SK-N-SH treated with all-trans-retinoic acid at 6 μM for 48 hours (cell line): ENCODE data around the gene WDR37.

Experiments used
- ATAC-seq: fragments of 200-7000 bp; cut with Tn5 transposase; 3 replicates; pipeline ENCODE4 v1.9.1; 2020; ENCODE audit warnings: mild to moderate bottlenecking, moderate library complexity
- BACH2 ChIP-seq: fragments of 250-450 bp; sonication (Bioruptor Pico); IDR thresholded peaks from 2 replicates; pipeline ENCODE4 v1.9.0; 2021; ENCODE audit warnings: mild to moderate bottlenecking, borderline replicate concordance
- CSDC2 ChIP-seq: fragments of 250-450 bp; sonication (Bioruptor Pico); IDR thresholded peaks from 2 replicates; pipeline ENCODE4 v1.5.0; 2020; ENCODE audit warnings: mild to moderate bottlenecking, moderate library complexity
- ESRRG ChIP-seq: fragments of 250-450 bp; sonication (Bioruptor Pico); IDR thresholded peaks from 2 replicates; pipeline ENCODE4 v1.6.1; 2021; ENCODE audit warnings: mild to moderate bottlenecking
- GLIS3 ChIP-seq: fragments of 250-450 bp; sonication (Bioruptor Pico); IDR thresholded peaks from 2 replicates; pipeline ENCODE4 v1.5.0; 2020; ENCODE audit warnings: mild to moderate bottlenecking, moderate library complexity
- OSR1 ChIP-seq: fragments of 250-450 bp; sonication (Bioruptor Pico); IDR thresholded peaks from 2 replicates; pipeline ENCODE4 v1.8.0; 2022; ENCODE audit warnings: moderate library complexity, mild to moderate bottlenecking, inconsistent platforms
- PATZ1 ChIP-seq: fragments of 250-450 bp; sonication (Bioruptor Pico); IDR thresholded peaks from 2 replicates; pipeline ENCODE4 v1.8.0; 2020; ENCODE audit warnings: mild to moderate bottlenecking, moderate library complexity, borderline replicate concordance
- POU6F1 ChIP-seq: fragments of 250-450 bp; sonication (Bioruptor Pico); IDR thresholded peaks from 2 replicates; pipeline ENCODE4 v1.8.0; 2021; ENCODE audit warnings: low read depth, mild to moderate bottlenecking, moderate library complexity, borderline replicate concordance
- PPARA ChIP-seq: fragments of 250-450 bp; sonication (Bioruptor Pico); IDR thresholded peaks from 2 replicates; pipeline ENCODE4 v1.5.0; 2020; ENCODE audit warnings: mild to moderate bottlenecking, borderline replicate concordance
- RARB ChIP-seq: fragments of 250-450 bp; sonication (Bioruptor Pico); IDR thresholded peaks from 2 replicates; pipeline ENCODE4 v1.8.0; 2021; ENCODE audit warnings: mild to moderate bottlenecking, moderate library complexity
- TCF4 ChIP-seq: fragments of 250-450 bp; sonication (Bioruptor Pico); IDR thresholded peaks from 2 replicates; pipeline ENCODE4 v1.8.0; 2021; ENCODE audit warnings: mild to moderate bottlenecking, moderate library complexity, borderline replicate concordance
- TOX ChIP-seq: fragments of 250-450 bp; sonication (Bioruptor Pico); IDR thresholded peaks from 2 replicates; pipeline ENCODE4 v1.8.0; 2021; ENCODE audit warnings: mild to moderate bottlenecking, moderate library complexity, borderline replicate concordance
- TSHZ2 ChIP-seq: fragments of 250-450 bp; sonication (Bioruptor Pico); IDR thresholded peaks from 2 replicates; pipeline ENCODE4 v1.5.0; 2020; ENCODE audit warnings: mild to moderate bottlenecking, moderate library complexity
- ZFP3 ChIP-seq: fragments of 250-450 bp; sonication (Bioruptor Pico); IDR thresholded peaks from 2 replicates; pipeline ENCODE4 v1.5.0; 2020; ENCODE audit warnings: mild to moderate bottlenecking, moderate library complexity
- ZFP30 ChIP-seq: fragments of 450-650 bp; formaldehyde crosslinking; IDR thresholded peaks from 2 replicates; pipeline ENCODE4 v1.5.0; 2022; ENCODE audit warnings: mild to moderate bottlenecking, moderate library complexity
- ZNF565 ChIP-seq: fragments of 450-650 bp; formaldehyde crosslinking; conservative IDR thresholded peaks from 2 replicates; pipeline ENCODE4 v1.5.0; 2020; ENCODE audit warnings: low read depth, mild to moderate bottlenecking, moderate library complexity
- ZNF8 ChIP-seq: fragments of 450-650 bp; formaldehyde crosslinking; IDR thresholded peaks from 2 replicates; pipeline ENCODE4 v1.5.0; 2020; ENCODE audit warnings: mild to moderate bottlenecking, moderate library complexity
- TF ChIP-seq, protein P1 (sequence below): fragments of 250-450 bp; sonication (Bioruptor Pico); IDR thresholded peaks from 2 replicates; pipeline ENCODE4 v1.5.1; 2020; ENCODE audit warnings: low read depth, mild to moderate bottlenecking, moderate library complexity
- TF ChIP-seq, protein P2 (sequence below): fragments of 250-450 bp; sonication (Bioruptor Pico); IDR thresholded peaks from 2 replicates; pipeline ENCODE4 v1.5.1; 2021; ENCODE audit warnings: mild to moderate bottlenecking, moderate library complexity

Gene WDR37

GRCh38 chr10:1102416-1102815 is 46.2 kb downstream of the WDR37 start:
- ATAC-seq: no peak
- TF ChIP-seq, protein P1, sequence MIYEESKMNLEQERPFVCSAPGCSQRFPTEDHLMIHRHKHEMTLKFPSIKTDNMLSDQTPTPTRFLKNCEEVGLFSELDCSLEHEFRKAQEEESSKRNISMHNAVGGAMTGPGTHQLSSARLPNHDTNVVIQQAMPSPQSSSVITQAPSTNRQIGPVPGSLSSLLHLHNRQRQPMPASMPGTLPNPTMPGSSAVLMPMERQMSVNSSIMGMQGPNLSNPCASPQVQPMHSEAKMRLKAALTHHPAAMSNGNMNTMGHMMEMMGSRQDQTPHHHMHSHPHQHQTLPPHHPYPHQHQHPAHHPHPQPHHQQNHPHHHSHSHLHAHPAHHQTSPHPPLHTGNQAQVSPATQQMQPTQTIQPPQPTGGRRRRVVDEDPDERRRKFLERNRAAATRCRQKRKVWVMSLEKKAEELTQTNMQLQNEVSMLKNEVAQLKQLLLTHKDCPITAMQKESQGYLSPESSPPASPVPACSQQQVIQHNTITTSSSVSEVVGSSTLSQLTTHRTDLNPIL: no peak
- no peak for TF ChIP-seq ZNF565
- TF ChIP-seq, all 23 proteins: peak for 0

DNA sequence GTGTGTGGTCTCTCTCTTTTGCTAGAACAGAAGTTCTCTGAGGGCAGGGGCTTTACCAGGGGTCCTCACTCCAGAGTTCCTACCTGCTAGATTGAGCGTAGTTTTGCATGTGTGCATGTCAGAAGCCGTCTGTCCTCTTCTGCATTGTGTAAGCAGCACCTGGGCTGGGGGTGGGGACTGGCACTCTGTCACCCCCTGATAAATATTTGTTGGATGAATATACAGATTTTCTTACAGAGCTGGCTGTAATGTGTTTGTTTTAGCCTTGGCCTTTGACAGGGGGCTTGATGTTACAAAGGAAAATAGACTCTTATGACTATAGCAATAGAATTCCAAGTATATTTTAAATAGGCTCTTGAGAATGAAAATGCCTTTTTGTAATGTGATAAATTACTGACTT is 46.6 kb downstream of the WDR37 start:
- no peak for ATAC-seq

More for the DNA sequence above, 46.6 kb downstream of the WDR37 start:
- TF ChIP-seq OSR1 (CRISPR knock-in tag): no peak
- TF ChIP-seq RARB (CRISPR knock-in tag): no peak
- TF ChIP-seq TSHZ2: no peak
- no peak for TF ChIP-seq ESRRG (CRISPR knock-in tag)
- no peak for TF ChIP-seq CSDC2 (CRISPR knock-in tag)
- no peak for TF ChIP-seq ZFP3
- no peak for TF ChIP-seq PATZ1 (CRISPR knock-in tag)
- TF ChIP-seq, protein P1: no peak
- no peak for TF ChIP-seq POU6F1 (CRISPR knock-in tag)
- no peak for TF ChIP-seq ZFP30 (CRISPR knock-in tag)
- TF ChIP-seq ZNF565: no peak
- TF ChIP-seq BACH2 (CRISPR knock-in tag): no peak
- TF ChIP-seq, protein P2, sequence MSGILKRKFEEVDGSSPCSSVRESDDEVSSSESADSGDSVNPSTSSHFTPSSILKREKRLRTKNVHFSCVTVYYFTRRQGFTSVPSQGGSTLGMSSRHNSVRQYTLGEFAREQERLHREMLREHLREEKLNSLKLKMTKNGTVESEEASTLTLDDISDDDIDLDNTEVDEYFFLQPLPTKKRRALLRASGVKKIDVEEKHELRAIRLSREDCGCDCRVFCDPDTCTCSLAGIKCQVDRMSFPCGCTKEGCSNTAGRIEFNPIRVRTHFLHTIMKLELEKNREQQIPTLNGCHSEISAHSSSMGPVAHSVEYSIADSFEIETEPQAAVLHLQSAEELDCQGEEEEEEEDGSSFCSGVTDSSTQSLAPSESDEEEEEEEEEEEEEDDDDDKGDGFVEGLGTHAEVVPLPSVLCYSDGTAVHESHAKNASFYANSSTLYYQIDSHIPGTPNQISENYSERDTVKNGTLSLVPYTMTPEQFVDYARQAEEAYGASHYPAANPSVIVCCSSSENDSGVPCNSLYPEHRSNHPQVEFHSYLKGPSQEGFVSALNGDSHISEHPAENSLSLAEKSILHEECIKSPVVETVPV: no peak
- no peak for TF ChIP-seq ZNF8 (CRISPR knock-in tag)
- TF ChIP-seq GLIS3 (CRISPR knock-in tag): no peak
- TF ChIP-seq TOX (CRISPR knock-in tag): no peak
- no peak for TF ChIP-seq TCF4
- TF ChIP-seq PPARA (CRISPR knock-in tag): no peak
